HFFc6 (cell line): Measurements from ENCODE around the gene PCCA. TPM values are rescaled to one million over a fixed set of nuclear protein-coding genes. Genes with fewer than 3 reads are reported as not detected.
A peak's percentile ranks its signal among the peaks of the same experiment; 100 is the strongest.

ENCODE experiments used
- DNase-seq: peaks from one replicate; pipeline ENCODE4 v3.0.0-alpha.2; 2018
- H3K27ac Mint-ChIP-seq: 2 replicates; pipeline ENCODE4 v1.8.0; 2020; ENCODE audit warnings: mild to moderate bottlenecking, mixed read lengths
- H3K27me3 Mint-ChIP-seq: 2 replicates; pipeline ENCODE4 v1.8.0; 2021; ENCODE audit warnings: mild to moderate bottlenecking, moderate library complexity, mixed read lengths; ENCODE audit not compliant: insufficient read depth
- H3K36me3 Mint-ChIP-seq: 2 replicates; pipeline ENCODE4 v1.8.0; 2021; ENCODE audit warnings: low read depth, mixed read lengths
- H3K4me1 Mint-ChIP-seq: 2 replicates; pipeline ENCODE4 v1.8.0; 2020; ENCODE audit warnings: low read depth, mixed read lengths
- H3K4me3 Mint-ChIP-seq: 2 replicates; pipeline ENCODE4 v1.8.0; 2020; ENCODE audit warnings: mild to moderate bottlenecking, moderate library complexity, mixed read lengths
- H3K9me3 Mint-ChIP-seq: 2 replicates; pipeline ENCODE4 v1.8.0; 2020; ENCODE audit warnings: mild to moderate bottlenecking, mixed read lengths
- total RNA-seq, 6 experiments: library from RNA; stranded (reverse); fragmentation: NEBNext Ultra II Directional; extraction: Animal tissue kit (Norgen Biotek cat#: 25700); gene quantifications; 2 replicates in 1 of 6; 3 replicates in 5 of 6; pipeline ENCODE4 v1.2.3, GENCODE V29; 2021
- TF ChIP-seq, protein P1 (sequence below): fragments of 200-600 bp; sonication (generic); IDR thresholded peaks from 2 replicates; pipeline ENCODE4 v1.5.0; 2021; ENCODE audit warnings: antibody characterized with exemption, mild to moderate bottlenecking

PCCA gene
- total RNA-seq, 6 experiments from 2014 or later = 12.9 to 16.9 (median 14.7) TPM

DNA sequence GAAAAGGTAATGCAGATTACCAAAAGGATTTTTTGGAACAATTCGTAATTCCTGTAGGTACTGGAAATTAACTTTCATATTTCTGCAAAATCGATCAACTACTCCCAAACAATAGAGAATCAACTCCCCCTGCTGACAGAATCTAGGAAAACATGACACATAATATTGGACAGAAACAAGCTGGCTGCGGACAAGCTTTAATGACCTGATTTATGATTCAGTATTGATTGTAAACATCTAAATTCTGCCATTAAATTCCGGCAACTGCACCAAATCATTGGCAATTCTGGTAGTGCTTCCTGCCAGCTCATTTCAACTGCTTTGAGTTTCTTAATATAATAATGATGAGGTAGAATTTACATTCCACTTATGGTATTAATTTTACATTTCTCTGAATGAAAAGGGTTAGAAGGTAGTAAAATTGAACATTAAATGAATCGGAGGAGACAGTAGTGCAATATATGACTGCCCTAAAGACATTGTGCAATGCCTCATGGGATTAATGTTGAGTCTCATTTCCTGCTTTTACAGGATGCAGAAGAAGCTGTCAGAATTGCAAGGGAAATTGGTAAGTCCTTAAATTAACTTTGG lies 146.5 kb downstream of the PCCA start:
- TF ChIP-seq, protein P1, sequence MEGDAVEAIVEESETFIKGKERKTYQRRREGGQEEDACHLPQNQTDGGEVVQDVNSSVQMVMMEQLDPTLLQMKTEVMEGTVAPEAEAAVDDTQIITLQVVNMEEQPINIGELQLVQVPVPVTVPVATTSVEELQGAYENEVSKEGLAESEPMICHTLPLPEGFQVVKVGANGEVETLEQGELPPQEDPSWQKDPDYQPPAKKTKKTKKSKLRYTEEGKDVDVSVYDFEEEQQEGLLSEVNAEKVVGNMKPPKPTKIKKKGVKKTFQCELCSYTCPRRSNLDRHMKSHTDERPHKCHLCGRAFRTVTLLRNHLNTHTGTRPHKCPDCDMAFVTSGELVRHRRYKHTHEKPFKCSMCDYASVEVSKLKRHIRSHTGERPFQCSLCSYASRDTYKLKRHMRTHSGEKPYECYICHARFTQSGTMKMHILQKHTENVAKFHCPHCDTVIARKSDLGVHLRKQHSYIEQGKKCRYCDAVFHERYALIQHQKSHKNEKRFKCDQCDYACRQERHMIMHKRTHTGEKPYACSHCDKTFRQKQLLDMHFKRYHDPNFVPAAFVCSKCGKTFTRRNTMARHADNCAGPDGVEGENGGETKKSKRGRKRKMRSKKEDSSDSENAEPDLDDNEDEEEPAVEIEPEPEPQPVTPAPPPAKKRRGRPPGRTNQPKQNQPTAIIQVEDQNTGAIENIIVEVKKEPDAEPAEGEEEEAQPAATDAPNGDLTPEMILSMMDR = peak; percentile 88
- H3K27ac Mint-ChIP-seq = peak overlapping the region; percentile 59; the same call in 1 of the 2 replicates
- no peaks in the 10 kb centered on the region for H3K9me3 Mint-ChIP-seq
- peak overlapping the region; percentile 72 for H3K4me3 Mint-ChIP-seq
- no peaks in the 10 kb centered on the region for H3K27me3 Mint-ChIP-seq
- H3K4me1 Mint-ChIP-seq = peaks cover 50% of the 10 kb centered on the region
- DNase-seq = peak; percentile 66
- H3K36me3 Mint-ChIP-seq = no peaks in the 10 kb centered on the region

DNA sequence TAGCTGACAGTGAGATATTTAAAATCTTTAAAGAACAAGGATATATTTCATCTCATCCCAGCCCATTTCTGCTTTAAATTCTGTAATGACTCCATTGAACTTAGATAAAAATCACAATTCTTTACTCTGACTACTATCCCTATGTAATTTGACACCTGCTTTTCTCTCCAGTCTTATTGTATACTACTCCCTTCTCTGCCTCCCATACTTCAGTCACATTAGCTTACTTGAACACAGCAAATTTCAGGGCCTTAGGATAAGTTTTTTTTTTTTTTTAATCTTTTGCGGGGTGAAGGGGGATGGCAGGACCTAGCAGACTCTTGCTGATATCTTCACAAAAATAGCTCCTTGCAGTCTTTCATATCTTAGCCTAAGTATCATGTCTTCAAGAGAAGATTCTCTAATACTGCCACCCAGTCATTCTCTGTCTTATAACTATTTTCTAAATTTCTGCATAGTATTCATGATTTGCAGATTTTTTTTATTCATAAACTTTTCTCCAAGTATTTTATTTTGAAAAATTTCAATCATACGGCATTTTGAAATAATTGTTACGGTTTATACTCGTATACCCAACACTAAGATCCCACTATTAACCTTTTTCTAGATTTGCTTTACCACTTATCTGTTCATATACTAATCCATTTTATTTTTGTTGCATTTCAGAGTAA lies 151.4 kb downstream of the PCCA start:
- Mint-ChIP-seq H3K36me3 (no peaks in the 10 kb centered on the region), H3K4me3 (no peak overlapping the region)

DNA sequence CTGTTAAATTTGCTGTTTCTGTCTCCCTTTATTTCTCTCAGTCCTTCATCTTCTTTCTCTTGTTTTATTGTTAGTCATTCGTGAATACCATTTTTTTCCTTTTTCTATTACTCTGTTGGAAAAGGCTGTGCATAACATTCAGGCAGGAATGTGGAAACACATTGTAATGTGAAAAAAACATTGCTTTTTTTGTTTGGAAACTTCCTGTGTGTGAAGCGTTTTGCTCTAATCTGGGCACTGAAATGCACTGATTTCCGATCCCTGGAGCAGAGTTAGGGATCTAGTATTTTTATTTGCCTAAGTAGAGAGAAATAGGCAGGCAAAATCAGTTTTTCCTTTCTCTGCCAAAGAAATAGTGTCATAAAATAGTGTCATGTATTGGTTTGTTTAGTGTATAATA lies 155.5 kb downstream of the PCCA start:
- no peak for DNase-seq
- Mint-ChIP-seq H3K4me3 (no peak overlapping the region; the same call in 1 of the 2 replicates), H3K27ac (0 out of 2 replicates have a peak overlapping the region, but pooled peaks have one; percentile 6), H3K9me3 (peaks cover 19% of the 10 kb centered on the region), H3K36me3 (peaks cover 24% of the 10 kb centered on the region), H3K4me1 (peaks cover 37% of the 10 kb centered on the region), H3K27me3 (no peaks in the 10 kb centered on the region)
- TF ChIP-seq, protein P1 = no peak

More for the DNA sequence above, 151.4 kb downstream of the PCCA start:
- Mint-ChIP-seq H3K4me1 (peaks cover 39% of the 10 kb centered on the region), H3K27ac (no peak overlapping the region), H3K9me3 (no peaks in the 10 kb centered on the region), H3K27me3 (no peaks in the 10 kb centered on the region)
- TF ChIP-seq, protein P1 = no peak
- no peak for DNase-seq

DNA sequence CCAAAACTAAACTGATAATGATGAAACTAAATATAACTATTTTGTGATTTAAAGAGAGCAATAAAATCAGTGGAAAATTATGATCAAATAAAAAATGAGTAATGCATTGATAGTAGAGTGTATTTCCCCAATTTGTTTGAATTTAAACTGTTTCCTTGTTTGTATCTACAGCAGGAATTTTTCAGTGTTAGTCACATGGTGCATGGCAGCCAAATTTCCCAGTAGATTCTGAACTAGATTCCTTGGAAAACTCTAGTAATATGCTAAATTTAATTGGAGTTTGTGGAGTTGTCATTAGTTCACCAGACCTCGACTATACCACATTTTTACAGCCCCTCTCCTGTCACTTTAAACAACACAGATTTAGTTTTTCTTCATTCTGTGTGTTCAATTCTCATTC lies 156.2 kb downstream of the PCCA start:
- peaks cover 21% of the 10 kb centered on the region for H3K9me3 Mint-ChIP-seq
- H3K36me3 Mint-ChIP-seq = peaks cover 25% of the 10 kb centered on the region
- DNase-seq = no peak
- TF ChIP-seq, protein P1 = no peak
- no peak overlapping the region for H3K4me3 Mint-ChIP-seq
- peaks cover 37% of the 10 kb centered on the region for H3K4me1 Mint-ChIP-seq
- H3K27ac Mint-ChIP-seq = 0 out of 2 replicates have a peak overlapping the region, but pooled peaks have one; percentile 36
- no peaks in the 10 kb centered on the region for H3K27me3 Mint-ChIP-seq

DNA sequence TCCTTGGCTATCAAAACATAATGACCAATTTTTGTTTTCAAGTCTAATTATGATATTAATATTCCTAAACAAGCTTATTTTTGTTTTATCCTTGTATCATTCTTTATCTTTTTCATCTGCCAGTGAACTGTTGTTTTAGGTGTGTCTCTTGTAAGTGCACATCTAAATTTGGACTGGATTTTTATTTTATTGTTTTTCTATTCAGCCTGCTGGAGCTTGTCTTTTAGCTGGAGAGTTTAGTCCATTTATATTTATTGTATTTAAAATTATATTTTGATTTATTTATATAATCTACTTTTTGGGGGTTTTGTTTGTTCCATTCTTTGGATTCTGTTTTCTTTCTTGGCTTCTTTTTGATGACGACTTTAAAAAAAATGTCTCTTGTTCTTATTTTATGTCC lies 159.0 kb downstream of the PCCA start:
- H3K4me3 Mint-ChIP-seq = no peak overlapping the region
- peaks cover 21% of the 10 kb centered on the region for H3K9me3 Mint-ChIP-seq
- H3K27ac Mint-ChIP-seq = no peak overlapping the region
- H3K4me1 Mint-ChIP-seq = peaks cover 45% of the 10 kb centered on the region
- TF ChIP-seq, protein P1 = no peak
- H3K36me3 Mint-ChIP-seq = peaks cover 25% of the 10 kb centered on the region
- H3K27me3 Mint-ChIP-seq = 0 out of 2 replicates have a peak, but pooled peaks cover 2% of the 10 kb centered on the region
- DNase-seq = no peak
